Breast epithelium (tissue), 4 donors: ENCODE measurements around the gene OR6C74. TPM values are rescaled to one million over a fixed set of nuclear protein-coding genes. Genes with fewer than 3 reads are reported as not detected.

Source experiments
- DNase-seq, 2 donors: peaks; one replicate each; pipeline ENCODE4 v3.0.0-alpha.2; 2019; ENCODE audit warnings: low spot score in 2 of 2
- H3K27ac ChIP-seq, 2 donors: fragments of 200-600 bp; sonication (generic) in 1 of 2; one replicate each; pipeline ENCODE4 v1.5.1; 2016 to 2019; ENCODE audit warnings: mild to moderate bottlenecking in 1 of 2
- H3K27me3 ChIP-seq, 2 donors: fragments of 200-600 bp; sonication (generic) in 1 of 2; one replicate each; pipeline versions ENCODE4 v1.5.1 to v1.6.0; 2017 to 2019; ENCODE audit warnings: control low read depth in 1 of 2, mild to moderate bottlenecking in 1 of 2
- H3K36me3 ChIP-seq: fragments of 200-600 bp; one replicate; pipeline ENCODE4 v1.5.1; 2019
- H3K4me1 ChIP-seq, 2 donors: fragments of 200-600 bp; sonication (generic); one replicate each; pipeline ENCODE4 v1.5.1; 2016 to 2019; ENCODE audit warnings: control low read depth in 1 of 2
- H3K4me3 ChIP-seq, 3 donors: fragments of 200-600 bp; sonication (generic); 1 replicate in 2 of 3; 2 replicates in 1 of 3; pipeline ENCODE4 v1.5.1; 2016 to 2019; ENCODE audit warnings: mild to moderate bottlenecking in 3 of 3, moderate library complexity in 2 of 3
- H3K9me3 ChIP-seq, 2 donors: fragments of 200-600 bp; sonication (generic) in 1 of 2; one replicate each; pipeline ENCODE4 v1.5.1; 2016 to 2019; ENCODE audit warnings: control low read depth in 1 of 2
- CTCF ChIP-seq, 3 donors: fragments of 450-650 bp; IDR thresholded peaks; one replicate each; pipeline ENCODE4 v1.5.1; 2016 to 2017; ENCODE audit warnings: antibody characterized with exemption in 3 of 3, mild to moderate bottlenecking in 3 of 3, moderate library complexity in 3 of 3
- POLR2A ChIP-seq: fragments of 450-650 bp; IDR thresholded peaks from one replicate; pipeline ENCODE4 v1.6.1; 2016; ENCODE audit warnings: antibody characterized with exemption, mild to moderate bottlenecking, moderate library complexity
- POLR2AphosphoS5 ChIP-seq, 3 donors: sonication (generic); formaldehyde crosslinking; IDR thresholded peaks; one replicate each; pipeline ENCODE4 v1.6.1; 2017; ENCODE audit warnings: antibody characterized with exemption in 3 of 3
- intact Hi-C: fragments of 100-400 bp; cut with DNase I; formaldehyde crosslinking; loops from one replicate; pipeline ENCODE4 v1.15.1; 2023; ENCODE audit warnings: low total_unique reads
- total RNA-seq, 3 donors: library from RNA; depleted of rRNA; stranded (reverse); fragments of >200 nt; gene quantifications; one replicate each; pipeline ENCODE4 v1.1.0, GENCODE V29; 2016

OR6C74 gene
- total RNA-seq, 3 donors from 2014 or later, result not detected

- no peak for TF ChIP-seq CTCF (IDR thresholded peaks at IDR 0.05)
- no peak for TF ChIP-seq POLR2A
- TF ChIP-seq POLR2AphosphoS5 (IDR thresholded peaks at IDR 0.05), result no peak
These were observed 6.5 kb downstream of the OR6C74 start for GRCh38 chr12:55250944-55251343.

GRCh38 chr12:55253281-55253680, 8.9 kb downstream of the OR6C74 start:
- H3K4me1 ChIP-seq, result no peaks in the 10 kb centered on the region
- no peak overlapping the region for H3K4me3 ChIP-seq
- no peak overlapping the region for H3K27ac ChIP-seq
- DNase-seq, result no peak
- intact Hi-C loops, result no loop called here
- no peaks in the 10 kb centered on the region for H3K36me3 ChIP-seq
- H3K9me3 ChIP-seq, result no peaks in the 10 kb centered on the region
- TF ChIP-seq CTCF (IDR thresholded peaks at IDR 0.05) (no peak), POLR2AphosphoS5 (IDR thresholded peaks at IDR 0.05) (no peak)
- no peaks in the 10 kb centered on the region for H3K27me3 ChIP-seq

More at GRCh38 chr12:55250944-55251343, 6.5 kb downstream of the OR6C74 start:
- H3K4me1 ChIP-seq, result no peaks in the 10 kb centered on the region
- intact Hi-C loops, result no loop called here
- H3K9me3 ChIP-seq, result no peaks in the 10 kb centered on the region
- H3K36me3 ChIP-seq, result no peaks in the 10 kb centered on the region
- no peak for DNase-seq
- H3K27ac ChIP-seq, result no peak overlapping the region
- H3K4me3 ChIP-seq, result no peak overlapping the region
- no peaks in the 10 kb centered on the region for H3K27me3 ChIP-seq

- Histone ChIP-seq H3K4me3 (no peak overlapping the region), H3K27ac (no peak overlapping the region), H3K36me3 (no peaks in the 10 kb centered on the region), H3K27me3 (no peaks in the 10 kb centered on the region), H3K4me1 (no peaks in the 10 kb centered on the region), H3K9me3 (no peaks in the 10 kb centered on the region)
- intact Hi-C loops, result no loop called here
- DNase-seq, result no peak
- TF ChIP-seq POLR2AphosphoS5 (IDR thresholded peaks at IDR 0.05) (no peak), CTCF (IDR thresholded peaks at IDR 0.05) (no peak), POLR2A (no peak)
These were observed 12.4 kb downstream of the OR6C74 start for GRCh38 chr12:55256831-55257230.

GRCh38 chr12:55258303-55258702, 13.9 kb downstream of the OR6C74 start:
- TF ChIP-seq POLR2A, result no peak
- TF ChIP-seq CTCF (IDR thresholded peaks at IDR 0.05), result no peak
- no peak for TF ChIP-seq POLR2AphosphoS5 (IDR thresholded peaks at IDR 0.05)
- H3K4me3 ChIP-seq, result no peak overlapping the region

GRCh38 chr12:55280991-55281390, 36.6 kb downstream of the OR6C74 start:
- H3K36me3 ChIP-seq, result no peaks in the 10 kb centered on the region
- H3K9me3 ChIP-seq, result no peaks in the 10 kb centered on the region
- TF ChIP-seq CTCF (IDR thresholded peaks at IDR 0.05) (no peak), POLR2AphosphoS5 (IDR thresholded peaks at IDR 0.05) (no peak), POLR2A (no peak)
- intact Hi-C loops, result no loop called here
- H3K4me3 ChIP-seq, result no peak overlapping the region
- DNase-seq, result no peak
- H3K27ac ChIP-seq, result no peak overlapping the region
- H3K27me3 ChIP-seq, result no peaks in the 10 kb centered on the region
- H3K4me1 ChIP-seq, result no peaks in the 10 kb centered on the region

More at GRCh38 chr12:55258303-55258702, 13.9 kb downstream of the OR6C74 start:
- H3K36me3 ChIP-seq, result no peaks in the 10 kb centered on the region
- H3K27me3 ChIP-seq, result no peaks in the 10 kb centered on the region
- no peak overlapping the region for H3K27ac ChIP-seq
- no peaks in the 10 kb centered on the region for H3K9me3 ChIP-seq
- intact Hi-C loops, result no loop called here
- DNase-seq, result no peak
- H3K4me1 ChIP-seq, result no peaks in the 10 kb centered on the region
